Activated CD4-positive, alpha-beta T cell treated with anti-CD3 and anti-CD28 coated beads, Interleukin-2, amount 50 U/mL, for 16 hours (primary cell): Measurements from ENCODE around the gene GTF3A.

ENCODE experiments used
- DNase-seq: peaks from one replicate; pipeline ENCODE4 v3.0.0-alpha.2; 2020

GTF3A gene

DNA sequence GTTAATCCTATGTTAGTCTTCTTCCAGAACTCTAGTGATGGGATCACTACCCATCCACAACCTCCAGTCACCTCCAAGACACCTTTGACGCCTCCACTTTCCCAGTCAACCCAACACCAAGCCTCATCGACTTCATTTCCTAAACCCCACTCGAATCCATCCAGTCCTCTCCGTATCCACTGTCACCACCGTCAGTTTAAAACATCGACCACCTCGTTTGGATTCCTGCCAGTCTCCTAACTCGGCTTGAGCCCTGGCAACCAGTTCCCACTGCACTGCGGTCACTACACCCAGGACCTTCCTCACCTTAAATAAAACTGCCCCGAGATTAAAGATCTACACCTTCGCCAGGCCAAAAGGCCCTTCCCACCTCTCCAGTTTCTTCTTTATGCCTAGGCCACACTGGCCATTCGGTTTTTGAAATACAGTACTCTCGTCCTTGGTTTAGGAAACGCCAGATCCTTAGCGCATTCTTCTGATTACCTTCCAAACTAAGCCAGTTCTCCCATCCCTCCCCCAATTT is 24.7 kb downstream of the GTF3A start:
- no peak for DNase-seq

DNA sequence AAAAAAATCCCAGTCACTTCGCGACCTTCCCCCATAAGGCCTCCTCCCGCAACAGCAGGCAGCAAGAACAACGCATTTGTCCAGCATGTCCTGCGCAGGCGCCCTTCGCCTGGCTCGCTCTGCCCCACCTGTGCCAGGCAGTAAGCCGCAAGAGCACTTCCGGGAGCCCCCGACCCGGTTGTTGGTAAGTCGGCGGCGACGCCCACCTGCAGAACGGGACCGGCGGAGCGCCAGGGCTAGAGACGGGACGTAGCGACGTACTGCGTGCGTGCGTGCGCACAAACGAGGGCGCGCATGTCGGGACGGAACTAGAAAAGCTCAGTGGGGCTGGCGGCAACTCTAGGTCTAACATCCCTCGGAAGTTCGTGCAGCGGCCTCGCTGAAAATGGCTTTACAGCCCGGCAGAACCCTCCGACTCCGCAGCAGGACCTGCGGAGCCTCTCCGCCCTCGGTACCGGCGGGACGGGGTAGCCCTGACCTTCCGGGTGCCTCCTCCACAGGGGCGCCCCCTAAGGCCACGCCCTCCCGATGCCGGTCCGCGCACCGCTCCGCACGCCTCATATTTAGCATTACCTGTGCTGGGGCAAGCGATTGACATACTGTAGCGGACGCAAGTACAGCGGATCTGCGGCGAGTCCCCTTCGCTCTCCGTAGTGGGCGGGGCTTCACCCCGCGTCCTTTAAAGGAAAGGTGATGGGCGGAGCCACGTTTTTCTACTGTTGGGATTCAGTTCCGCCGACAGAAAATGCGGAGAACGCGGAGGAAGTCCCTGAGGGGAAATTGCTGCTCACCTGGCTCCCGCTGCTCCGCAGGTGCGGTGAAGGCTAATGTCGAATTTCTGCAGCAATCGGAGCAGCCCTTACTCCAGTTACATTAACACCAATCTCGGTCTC is 25.8 kb downstream of the GTF3A start, which contains the start of gene MTIF3:
Gene MTIF3 (minus strand): TSS at position 629 of the 893 bp plus-strand sequence. CDS start 10,116 bp downstream, outside the sequence.
- DNase-seq = peak; percentile 98

DNA sequence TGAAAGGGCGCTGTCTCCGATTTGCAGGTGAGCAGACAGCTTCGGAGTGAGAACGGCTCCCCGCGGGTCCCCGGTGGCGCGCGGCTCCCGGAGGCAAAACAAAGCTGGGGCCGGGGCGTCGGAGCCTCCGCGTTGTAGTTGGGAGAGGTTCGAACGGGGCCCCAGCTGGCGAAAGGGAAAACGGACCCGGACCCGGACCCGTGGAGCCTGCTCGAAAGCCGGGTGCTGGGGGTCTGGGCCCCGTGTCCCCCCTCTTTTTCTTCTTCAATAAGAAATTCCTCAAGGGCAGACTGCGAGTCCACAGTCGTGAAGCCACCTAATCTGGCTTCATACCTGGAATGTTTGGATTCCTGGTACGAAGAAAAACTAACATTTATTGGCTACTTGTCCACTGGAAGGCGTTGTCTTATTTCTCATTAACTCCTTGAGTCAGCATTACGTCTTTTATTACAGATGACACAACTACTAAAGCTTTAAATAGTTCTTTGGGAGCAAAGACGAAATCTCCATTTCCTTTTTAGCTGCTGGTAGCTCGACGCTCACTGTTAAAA is 26.6 kb downstream of the GTF3A start:
- no peak for DNase-seq

DNA sequence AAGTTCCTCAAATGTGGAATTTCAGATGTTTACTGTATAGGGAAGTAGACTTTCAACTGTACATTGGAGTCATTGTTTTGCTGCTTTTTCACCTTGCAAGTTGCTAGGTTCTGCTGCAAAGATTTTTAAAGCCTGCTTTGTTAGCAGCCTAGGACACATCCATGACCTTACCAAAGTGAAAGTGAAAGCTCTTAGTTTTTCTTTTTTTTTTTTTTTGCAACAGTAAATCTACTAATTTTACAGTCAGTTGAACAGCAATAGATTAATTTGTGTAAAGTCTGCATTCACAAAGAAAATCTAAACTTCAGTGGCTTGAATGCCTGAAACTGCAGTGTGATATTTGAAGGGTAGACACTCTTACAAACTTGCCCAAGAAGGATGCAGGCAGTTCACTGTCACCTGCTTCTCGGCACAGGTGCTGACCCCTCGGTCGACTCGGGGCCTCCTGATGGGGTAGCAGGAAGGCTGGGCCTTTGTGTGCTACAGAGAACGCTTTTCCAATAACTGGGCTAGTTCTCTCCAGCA is 31.0 kb downstream of the GTF3A start:
- DNase-seq = no peak

DNA sequence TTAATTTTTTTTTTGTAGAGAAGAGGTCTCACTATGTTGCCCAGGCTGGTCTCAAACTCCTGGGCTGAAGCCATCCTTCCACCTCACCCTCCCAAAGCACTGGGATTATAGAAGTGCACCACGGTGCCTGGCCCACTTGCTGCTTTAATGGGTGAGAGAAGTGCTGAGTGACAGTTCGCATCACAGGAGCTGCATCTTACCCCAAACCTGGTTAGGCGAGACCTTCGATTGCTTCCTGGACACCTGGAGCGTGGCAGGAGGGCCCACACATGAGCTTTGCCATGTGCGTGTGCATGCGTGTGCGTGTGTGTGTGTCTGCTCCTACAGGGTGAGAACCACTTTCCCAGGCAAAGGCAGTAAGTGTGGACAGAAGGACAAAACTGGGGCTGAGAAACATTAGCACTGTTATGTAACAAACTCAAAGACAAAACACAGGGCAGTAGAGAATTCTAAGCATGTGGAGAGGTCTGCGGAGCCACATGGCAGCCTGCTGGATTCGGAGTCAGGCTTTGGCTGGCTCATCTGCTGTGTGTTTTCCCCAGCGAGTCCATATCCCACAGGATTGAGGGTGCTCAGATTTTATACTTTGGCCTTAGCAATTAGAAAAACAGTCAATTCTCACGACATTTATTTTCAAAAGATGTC is 37.6 kb downstream of the GTF3A start:
- no peak for DNase-seq

DNA sequence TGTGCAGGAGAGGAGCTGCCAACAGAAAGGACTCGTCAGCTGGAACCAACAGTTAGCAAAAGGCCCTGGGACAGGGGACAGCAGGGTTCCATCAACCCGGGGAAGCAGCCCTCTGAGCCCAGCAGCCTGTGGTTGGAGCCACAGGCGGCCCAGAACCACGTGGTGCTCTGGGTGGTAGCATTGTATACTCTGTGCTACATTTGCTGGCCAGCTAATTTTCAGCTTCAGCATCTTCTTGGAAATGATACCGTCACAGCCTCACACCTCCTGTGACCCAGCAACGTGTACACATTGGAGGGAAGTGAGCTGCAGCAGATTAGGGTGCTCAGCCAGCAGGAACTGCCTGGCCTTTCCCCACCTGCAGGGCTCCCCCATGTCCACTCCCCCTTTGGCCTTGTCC is 39.1 kb downstream of the GTF3A start:
- DNase-seq = no peak

DNA sequence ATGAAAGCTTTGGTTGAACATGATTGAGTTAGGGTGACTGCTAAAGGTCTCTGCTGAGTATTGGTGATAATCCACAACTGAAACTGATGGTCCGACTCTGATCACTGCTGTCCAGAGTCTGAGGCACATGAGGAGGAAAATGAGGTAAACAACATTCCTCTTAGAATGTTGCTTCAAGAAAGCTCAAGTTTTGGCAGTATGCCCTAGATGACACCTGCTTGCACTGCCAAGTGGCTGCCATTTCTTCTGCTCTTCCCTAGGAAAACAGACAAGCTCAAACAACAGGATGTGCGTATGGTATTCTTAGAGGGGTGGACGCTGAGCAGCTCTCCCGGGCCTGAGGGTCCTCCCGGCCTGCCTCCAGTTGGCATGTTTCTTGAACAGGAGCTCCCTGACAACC is 41.2 kb downstream of the GTF3A start:
- no peak for DNase-seq

DNA sequence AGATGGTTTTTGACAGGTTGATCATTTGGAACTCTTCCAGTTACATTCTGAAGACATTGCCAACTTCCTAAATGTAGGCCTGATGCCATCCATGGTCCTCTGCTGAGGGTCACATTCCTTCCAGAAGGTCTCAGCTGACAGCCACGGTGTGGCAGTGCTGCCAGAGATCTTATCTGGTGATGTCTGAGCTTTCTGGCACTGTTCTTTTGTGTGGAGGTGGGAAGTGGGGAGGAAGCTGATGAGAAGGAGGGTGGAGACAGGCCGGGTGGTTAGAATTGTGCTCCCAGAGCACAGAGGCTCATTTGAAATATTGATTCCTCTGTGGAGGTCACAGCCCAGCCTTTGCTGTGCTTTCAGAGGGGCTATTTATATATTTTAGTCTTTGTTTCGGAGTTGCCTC is 42.1 kb downstream of the GTF3A start:
- no peak for DNase-seq

DNA sequence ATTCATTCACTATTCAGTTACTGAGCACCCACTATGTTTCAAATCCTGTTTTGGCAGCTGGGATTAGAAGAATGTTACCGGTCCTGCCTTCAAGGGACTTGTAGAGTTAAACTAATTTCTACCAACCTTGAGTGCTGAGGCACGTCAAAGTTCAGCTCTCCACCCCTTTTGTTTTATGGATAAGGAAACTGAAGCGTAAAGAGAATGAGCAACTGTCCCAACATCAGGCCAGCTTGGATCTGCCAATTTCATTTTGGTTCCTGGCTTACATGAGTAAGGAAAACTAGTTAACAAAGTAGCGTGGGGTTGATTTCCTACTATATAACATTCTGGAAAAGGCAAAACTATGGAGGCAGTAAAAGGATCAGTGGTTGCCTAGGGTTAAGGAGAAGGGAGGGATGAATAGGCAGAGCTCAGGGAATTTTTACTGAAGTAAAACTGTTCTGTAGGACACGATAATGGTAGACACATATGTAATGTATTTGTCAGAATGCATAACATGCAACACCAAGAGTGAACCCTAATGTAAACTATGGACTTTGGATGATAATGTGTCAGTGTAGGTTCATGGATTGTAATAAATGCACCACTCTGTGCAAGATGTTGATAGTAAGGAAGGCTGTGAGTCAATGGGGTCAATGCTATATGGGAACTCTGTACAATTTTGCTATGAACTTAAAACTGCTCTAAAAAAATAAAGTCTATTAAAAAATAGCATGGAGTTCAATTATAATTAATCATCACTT is 45.8 kb downstream of the GTF3A start:
- no peak for DNase-seq

DNA sequence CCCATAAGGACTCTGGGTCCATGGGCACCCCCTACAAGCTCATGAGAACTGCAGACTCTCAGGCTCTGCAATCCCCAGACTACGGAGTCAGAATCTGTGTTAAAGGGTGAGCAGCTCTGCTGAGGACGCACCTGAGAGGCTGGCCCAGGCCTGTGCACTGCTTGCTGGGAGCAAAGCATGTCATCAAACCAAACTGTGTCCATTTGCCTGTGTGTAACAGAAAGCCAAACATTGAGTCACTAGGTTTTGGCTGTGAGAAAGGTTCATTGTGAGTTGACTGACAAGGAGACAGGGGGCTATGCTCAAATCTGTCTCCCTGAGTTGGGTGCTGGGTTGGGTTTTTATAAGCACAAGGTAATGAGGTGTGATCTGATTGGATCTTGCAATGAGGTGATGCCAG is 48.0 kb downstream of the GTF3A start:
- no peak for DNase-seq

DNA sequence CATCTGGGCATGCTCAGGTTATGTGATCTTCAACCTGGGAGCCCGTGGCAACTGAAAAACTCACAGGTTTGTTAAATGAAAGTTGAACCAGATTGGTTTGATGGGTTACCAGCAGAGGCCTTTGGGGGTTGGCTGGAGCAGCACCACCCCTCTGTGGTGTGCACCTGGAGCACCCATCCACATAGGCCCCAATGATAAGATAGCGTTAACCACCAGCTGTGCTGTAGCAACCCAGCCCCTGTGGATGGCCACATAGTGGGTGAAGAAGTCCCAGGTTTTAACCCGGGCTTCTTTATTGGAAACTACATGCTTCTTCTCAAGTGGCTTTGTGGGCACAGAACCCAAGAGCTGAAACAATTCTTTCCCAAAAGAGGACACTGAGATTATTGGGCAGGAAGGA is 48.5 kb downstream of the GTF3A start:
- no peak for DNase-seq

DNA sequence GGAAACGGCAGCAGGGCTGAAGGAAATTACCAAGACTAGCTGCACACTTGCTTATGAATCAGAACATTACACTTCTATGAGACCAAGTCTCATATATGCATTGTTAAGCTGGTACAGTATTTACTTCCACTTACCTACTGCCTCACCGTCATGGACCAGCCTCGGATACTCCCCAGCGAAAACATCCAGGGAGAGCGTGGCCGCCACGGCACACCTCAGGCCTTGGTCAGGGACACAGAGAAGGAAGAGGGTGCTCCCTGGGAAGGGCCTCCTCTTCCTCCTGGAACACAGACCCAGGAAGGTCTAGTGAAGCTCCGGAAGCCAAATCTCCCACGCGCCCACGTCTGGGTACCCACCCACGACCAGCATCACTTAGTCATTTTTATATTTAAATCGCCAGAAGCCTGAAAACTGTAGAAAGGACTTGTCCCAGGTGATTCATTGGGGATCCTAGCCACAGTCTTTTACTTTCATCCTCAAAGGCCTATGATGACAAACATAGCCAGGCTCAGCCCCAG is 50.4 kb downstream of the GTF3A start:
- no peak for DNase-seq

DNA sequence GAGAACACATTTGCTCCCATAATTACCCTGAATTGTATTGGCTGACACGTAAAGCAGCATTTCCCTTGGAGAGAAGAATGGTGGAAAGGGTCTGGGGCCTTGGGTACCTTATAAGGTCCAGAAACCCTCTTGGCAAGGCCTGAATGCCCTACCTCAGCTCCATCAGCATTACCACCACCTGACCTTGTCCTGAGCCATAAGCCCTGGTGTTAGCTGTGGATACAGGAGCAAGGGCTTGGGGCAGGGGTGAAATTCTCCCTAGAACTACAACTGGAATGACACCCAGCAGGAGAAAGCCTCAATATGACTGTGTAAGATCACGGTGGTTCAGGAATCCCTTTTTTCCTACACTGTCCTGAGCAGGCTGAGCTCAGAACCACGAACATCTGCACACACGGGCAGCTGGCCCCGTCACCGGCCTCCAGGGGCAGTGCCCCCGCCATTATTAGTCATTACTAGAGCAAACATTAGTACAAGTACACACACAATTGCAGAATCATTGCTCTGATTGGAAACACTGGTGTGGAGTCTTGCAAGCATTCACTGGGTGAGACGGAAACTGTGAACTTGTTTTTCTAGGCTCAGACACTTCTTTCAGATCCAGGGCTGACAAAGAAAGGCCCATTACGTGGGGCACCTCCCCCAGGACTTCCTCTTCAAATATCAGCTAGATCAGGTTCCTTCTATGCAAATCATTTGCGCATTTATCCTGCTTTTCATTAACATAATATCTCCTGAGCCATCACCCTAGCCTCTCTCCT is 52.7 kb downstream of the GTF3A start:
- peak; percentile 19 for DNase-seq

DNA sequence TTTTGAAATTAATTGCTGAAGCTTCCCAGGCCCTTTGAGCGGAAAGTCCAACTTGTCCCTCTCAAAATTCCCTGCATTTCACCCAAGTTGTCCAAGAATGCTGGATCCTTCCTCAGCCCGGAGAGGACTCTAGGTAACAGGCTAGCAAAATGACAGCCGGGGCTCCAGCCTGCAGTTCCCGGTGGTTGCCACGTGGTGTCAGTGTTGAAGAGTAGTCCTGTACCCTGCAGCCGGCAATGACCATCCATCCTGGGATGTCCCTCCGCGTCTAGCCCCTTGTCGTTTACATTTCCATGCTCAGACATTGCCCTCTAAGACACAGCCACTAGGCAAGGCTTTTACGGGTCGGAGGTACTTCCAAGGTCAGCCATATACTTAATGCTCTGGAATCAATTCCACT is 57.3 kb downstream of the GTF3A start:
- DNase-seq = peak; percentile 38

DNA sequence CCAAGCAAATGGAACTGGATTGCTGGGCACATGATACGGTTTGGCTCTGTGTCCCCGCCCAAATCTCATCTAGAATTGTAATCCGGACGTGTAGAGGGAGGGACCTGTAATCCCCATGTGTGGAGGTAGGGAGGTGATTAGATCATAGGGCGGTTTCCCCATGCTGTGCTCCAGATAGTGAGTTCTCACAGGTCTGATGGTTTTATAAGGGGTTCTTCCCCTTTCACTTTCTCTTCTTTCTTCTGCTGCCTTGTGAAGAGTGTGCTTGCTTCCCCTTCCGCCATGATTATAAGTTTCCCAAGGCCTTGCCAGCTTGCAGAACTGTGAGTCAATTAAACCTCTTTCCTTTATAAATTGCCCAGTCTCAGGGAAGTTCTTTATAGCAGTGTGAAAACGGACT is 58.6 kb downstream of the GTF3A start:
- DNase-seq = no peak

DNA sequence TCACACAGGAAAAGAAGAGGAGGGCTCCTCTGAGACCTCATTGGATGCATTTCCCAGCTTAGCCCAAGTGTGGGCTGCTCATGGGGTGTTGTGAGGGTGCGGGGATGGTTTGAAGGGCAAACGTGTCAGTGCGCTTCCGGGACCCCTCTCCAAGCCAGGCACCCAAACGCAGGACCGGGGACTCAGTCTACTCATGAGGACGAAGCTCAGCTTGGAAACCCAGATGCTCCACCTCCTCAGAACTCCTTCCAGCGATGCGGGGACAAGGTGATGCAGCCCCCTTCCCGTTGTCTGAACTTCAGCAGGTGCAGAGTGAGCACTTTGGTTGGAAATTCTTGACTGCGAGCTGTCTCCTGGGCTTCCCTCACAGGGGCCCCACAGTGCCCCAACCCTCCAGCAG is 59.0 kb downstream of the GTF3A start:
- no peak for DNase-seq
